ENCODE data around the gene QRICH1. TPM values are rescaled to one million over a fixed set of nuclear protein-coding genes. Genes with fewer than 3 reads are reported as not detected.

QRICH1 gene
- polyA plus RNA-seq, 3 donors = 9.3 to 150 (median 16.1) TPM

DNA sequence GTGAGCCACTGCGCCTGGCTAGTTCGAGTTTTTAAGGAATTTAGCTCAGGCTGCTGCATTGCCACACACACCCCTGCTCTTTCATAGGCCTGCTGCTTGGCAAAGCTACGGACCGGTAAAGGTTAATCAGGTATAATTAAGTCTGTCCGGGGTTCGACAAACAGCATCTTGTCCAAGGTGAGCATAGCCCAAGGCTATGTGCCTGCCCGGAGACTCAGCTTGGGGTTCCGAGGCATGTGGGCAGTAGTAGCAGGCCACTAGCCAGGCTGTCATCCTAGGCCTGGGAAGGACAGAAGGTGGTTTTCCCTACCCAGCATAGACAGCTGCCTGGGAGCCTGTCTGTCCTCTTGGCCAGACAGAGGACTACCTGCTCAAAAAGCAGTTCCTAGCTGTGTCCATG lies 97.2 kb downstream of the QRICH1 start:
- no peak overlapping the region for H3K4me3 ChIP-seq (replicated peaks in 1 of 3; ENCODE audit: low read depth in 2 of 3, low read length in 3 of 3)
- peaks cover 1 to 2% of the 10 kb centered on the region in 2 donors for H3K4me1 ChIP-seq (ENCODE audit: control insufficient read depth in 1 of 2, insufficient read depth in 2 of 2, low read length in 2 of 2)
- 98% methylated on average over 8 of the region's 8 CpGs for WGBS (ENCODE audit: insufficient coverage)
- Mint-ChIP-seq H3K27me3 (ENCODE audit: low read depth in 3 of 3) (peaks cover 0 to 1% (median 0%) of the 10 kb centered on the region in 3 donors), H3K9me3 (no peaks in the 10 kb centered on the region), H3K36me3 (peaks cover 14 to 38% of the 10 kb centered on the region in 2 donors), H3K4me1 (peaks cover 7% of the 10 kb centered on the region), H3K4me3 (no peak overlapping the region), H3K27ac (no peak overlapping the region)
- peaks cover 8% of the 10 kb centered on the region for H3K79me2 ChIP-seq (ENCODE audit: insufficient read depth, low read length)
- intact Hi-C loops (cut with micrococcal nuclease) = loop anchor here in 1 of 2 donors (10.0 kb wide), 1 partner anchor 158 kb away; no protein-coding TSS in a partner anchor
- no peak overlapping the region for H3K27ac ChIP-seq (ENCODE audit: low read depth in 1 of 2, low read length in 2 of 2)
- H3K4me2 ChIP-seq (replicated peaks; ENCODE audit: extremely low read depth, low read length, poor library complexity, severe bottlenecking) = no peak overlapping the region
- no peaks in the 10 kb centered on the region for H4K20me1 ChIP-seq (ENCODE audit: insufficient read depth, low read length)
- no peaks in the 10 kb centered on the region for H3K9me3 ChIP-seq (replicated peaks in 1 of 2; ENCODE audit: control insufficient read depth in 1 of 2, insufficient read depth in 1 of 2, low read length in 2 of 2)
- H2AFZ ChIP-seq (ENCODE audit: insufficient read depth, low read depth, low read length, poor library complexity, severe bottlenecking) = no peak overlapping the region
- TF ChIP-seq, protein P1, sequence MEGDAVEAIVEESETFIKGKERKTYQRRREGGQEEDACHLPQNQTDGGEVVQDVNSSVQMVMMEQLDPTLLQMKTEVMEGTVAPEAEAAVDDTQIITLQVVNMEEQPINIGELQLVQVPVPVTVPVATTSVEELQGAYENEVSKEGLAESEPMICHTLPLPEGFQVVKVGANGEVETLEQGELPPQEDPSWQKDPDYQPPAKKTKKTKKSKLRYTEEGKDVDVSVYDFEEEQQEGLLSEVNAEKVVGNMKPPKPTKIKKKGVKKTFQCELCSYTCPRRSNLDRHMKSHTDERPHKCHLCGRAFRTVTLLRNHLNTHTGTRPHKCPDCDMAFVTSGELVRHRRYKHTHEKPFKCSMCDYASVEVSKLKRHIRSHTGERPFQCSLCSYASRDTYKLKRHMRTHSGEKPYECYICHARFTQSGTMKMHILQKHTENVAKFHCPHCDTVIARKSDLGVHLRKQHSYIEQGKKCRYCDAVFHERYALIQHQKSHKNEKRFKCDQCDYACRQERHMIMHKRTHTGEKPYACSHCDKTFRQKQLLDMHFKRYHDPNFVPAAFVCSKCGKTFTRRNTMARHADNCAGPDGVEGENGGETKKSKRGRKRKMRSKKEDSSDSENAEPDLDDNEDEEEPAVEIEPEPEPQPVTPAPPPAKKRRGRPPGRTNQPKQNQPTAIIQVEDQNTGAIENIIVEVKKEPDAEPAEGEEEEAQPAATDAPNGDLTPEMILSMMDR (IDR thresholded peaks at IDR 0.05) = no peak
- no peaks in the 10 kb centered on the region for H3K27me3 ChIP-seq (ENCODE audit: control insufficient read depth in 2 of 2, insufficient read depth in 2 of 2, low read length in 2 of 2)
- no peak for DNase-seq
- H3K36me3 ChIP-seq (replicated peaks in 1 of 2; ENCODE audit: control insufficient read depth in 1 of 2, insufficient read depth in 2 of 2, low read length in 2 of 2) = peaks cover 6 to 26% of the 10 kb centered on the region in 2 donors
- H3K9ac ChIP-seq (ENCODE audit: insufficient read depth, low read length, poor library complexity, severe bottlenecking) = no peak overlapping the region

DNA sequence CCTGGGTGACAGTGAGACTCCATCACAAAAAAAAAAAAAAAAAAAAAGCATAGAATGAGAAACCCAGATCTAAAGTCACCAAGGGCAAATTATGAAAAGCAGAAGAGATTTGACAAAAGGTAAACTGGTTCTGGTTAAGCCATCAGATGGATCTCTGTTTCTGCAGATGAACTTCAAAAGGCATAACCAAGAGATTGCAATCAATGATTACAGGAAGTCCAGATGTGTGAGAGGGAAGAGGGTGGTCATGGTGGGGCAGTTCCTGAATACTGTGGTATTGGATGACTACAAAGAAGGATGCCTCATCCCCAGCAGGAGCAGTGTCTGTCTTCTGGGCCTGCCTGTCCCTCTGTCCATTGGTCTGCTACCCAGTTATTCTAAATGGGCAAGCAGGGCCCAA lies 100.0 kb downstream of the QRICH1 start:
- TF ChIP-seq, protein P1 (IDR thresholded peaks at IDR 0.05) = no peak
- H3K9me3 ChIP-seq (replicated peaks in 1 of 2; ENCODE audit: control insufficient read depth in 1 of 2, insufficient read depth in 1 of 2, low read length in 2 of 2) = no peaks in the 10 kb centered on the region
- H3K27ac Mint-ChIP-seq = peak overlapping the region in 1 of 7 donors; percentile 23
- H3K4me1 Mint-ChIP-seq = peaks cover 25% of the 10 kb centered on the region
- H3K36me3 ChIP-seq (replicated peaks in 1 of 2; ENCODE audit: control insufficient read depth in 1 of 2, insufficient read depth in 2 of 2, low read length in 2 of 2) = peaks cover 6 to 26% of the 10 kb centered on the region in 2 donors
- H4K20me1 ChIP-seq (ENCODE audit: insufficient read depth, low read length) = no peaks in the 10 kb centered on the region
- no peak overlapping the region for H3K4me3 ChIP-seq (replicated peaks in 1 of 3; ENCODE audit: low read depth in 2 of 3, low read length in 3 of 3)
- peaks cover 23% of the 10 kb centered on the region for H3K79me2 ChIP-seq (ENCODE audit: insufficient read depth, low read length)
- H3K27me3 ChIP-seq (ENCODE audit: control insufficient read depth in 2 of 2, insufficient read depth in 2 of 2, low read length in 2 of 2) = no peaks in the 10 kb centered on the region
- intact Hi-C loops (cut with micrococcal nuclease) = loop anchor here in 1 of 2 donors (10.0 kb wide), 1 partner anchor 161 kb away; no protein-coding TSS in a partner anchor
- no peaks in the 10 kb centered on the region for H3K27me3 Mint-ChIP-seq (ENCODE audit: low read depth in 3 of 3)
- H3K4me3 Mint-ChIP-seq = no peak overlapping the region
- H3K36me3 Mint-ChIP-seq = peaks cover 12 to 32% of the 10 kb centered on the region in 2 donors
- no peak overlapping the region for H3K27ac ChIP-seq (ENCODE audit: low read depth in 1 of 2, low read length in 2 of 2)
- no peaks in the 10 kb centered on the region for H3K9me3 Mint-ChIP-seq
- no peak for DNase-seq
- no peak overlapping the region for H3K9ac ChIP-seq (ENCODE audit: insufficient read depth, low read length, poor library complexity, severe bottlenecking)
- H2AFZ ChIP-seq (ENCODE audit: insufficient read depth, low read depth, low read length, poor library complexity, severe bottlenecking) = no peak overlapping the region
- H3K4me1 ChIP-seq (ENCODE audit: control insufficient read depth in 1 of 2, insufficient read depth in 2 of 2, low read length in 2 of 2) = peaks cover 21 to 26% of the 10 kb centered on the region in 2 donors
- H3K4me2 ChIP-seq (replicated peaks; ENCODE audit: extremely low read depth, low read length, poor library complexity, severe bottlenecking) = no peak overlapping the region

Measured in CD14-positive monocyte (primary cell).